GM12878 (cell line): Measurements from ENCODE around the gene CNRIP1. TPM values are rescaled to one million over a fixed set of nuclear protein-coding genes. Genes with fewer than 3 reads are reported as not detected.

ENCODE experiments used
- ATAC-seq: fragments of 200-7000 bp; cut with Tn5 transposase; 3 replicates; pipeline ENCODE4 v1.9.1; 2020; ENCODE audit warnings: mild to moderate bottlenecking, moderate library complexity
- BruUV-seq: library from RNA; stranded (reverse); fragments of 400-500 nt; replicated peaks from 2 replicates; lab custom pipeline; 2021; lab: Mats Ljungman, UMichigan
- CTCF ChIA-PET: fragments of 300-600 bp; sonication (Branson Sonifier 250); formaldehyde crosslinking; extraction: SDS; loops from one replicate; lab custom pipeline; 2021; ENCODE audit warnings: inconsistent platforms; lab: Yijun Ruan, JAX
- POLR2A ChIA-PET: fragments of 350-600 bp; formaldehyde crosslinking; extraction: SDS; loops from one replicate; lab custom pipeline; 2021; ENCODE audit warnings: inconsistent platforms; lab: Charles Lee
- RAD21 ChIA-PET: fragments of 300-600 bp; sonication (Branson Sonifier 250); formaldehyde crosslinking; loops from one replicate; lab custom pipeline; 2023; ENCODE audit warnings: antibody characterized with exemption; ENCODE audit not compliant: unreplicated experiment; lab: Charles Lee
- SMC1A ChIA-PET: fragments of 300-600 bp; sonication (Branson Sonifier 250); formaldehyde crosslinking; loops from one replicate; lab custom pipeline; 2023; ENCODE audit not compliant: unreplicated experiment, uncharacterized antibody; lab: Charles Lee
- DNase-seq: peaks from one replicate; pipeline ENCODE4 v3.0.0-alpha.2; 2011; ENCODE audit warnings: low read depth, low spot score
- FAIRE-seq: peaks from 3 replicates; lab custom pipeline; 2011; peaks lifted over from hg19 to GRCh38; lab: Jason Lieb, UNC
- H2AFZ ChIP-seq: 2 replicates; pipeline ENCODE4 v1.6.0; 2011; ENCODE audit warnings: low read depth, low read length, control low read depth; ENCODE audit not compliant: control insufficient read depth
- H3K27ac ChIP-seq: 2 replicates; pipeline ENCODE4 v1.5.1; 2011; ENCODE audit warnings: control low read depth; ENCODE audit not compliant: control insufficient read depth, insufficient read depth
- H3K27me3 ChIP-seq, 2 experiments: replicated peaks in 1 of 2; 2 replicates each; pipeline versions ENCODE4 v1.6.0 to v1.6.1; 2011; ENCODE audit warnings: low read length in 1 of 2; ENCODE audit not compliant: control insufficient read depth in 2 of 2, insufficient read depth in 2 of 2
- H3K36me3 ChIP-seq, 2 experiments: 2 replicates each; pipeline ENCODE4 v1.5.1; 2011; ENCODE audit warnings: low read length in 1 of 2; ENCODE audit not compliant: control insufficient read depth in 2 of 2, insufficient read depth in 2 of 2
- H3K4me1 ChIP-seq: 2 replicates; pipeline ENCODE4 v1.6.1; 2011; ENCODE audit warnings: mild to moderate bottlenecking, low read length, moderate library complexity, mixed read lengths; ENCODE audit not compliant: control insufficient read depth, insufficient read depth
- H3K4me2 ChIP-seq: 2 replicates; pipeline ENCODE4 v1.6.0; 2011; ENCODE audit warnings: control low read depth; ENCODE audit not compliant: control insufficient read depth, insufficient read depth
- H3K4me3 ChIP-seq: fragments of 200-600 bp; sonication (generic); 2 replicates; pipeline ENCODE4 v1.5.1; 2016
- H3K79me2 ChIP-seq: 2 replicates; pipeline ENCODE4 v1.6.0; 2011; ENCODE audit warnings: low read length; ENCODE audit not compliant: control insufficient read depth, insufficient read depth
- H3K9ac ChIP-seq: 2 replicates; pipeline ENCODE4 v1.8.0; 2011; ENCODE audit warnings: low read length, control low read depth, mixed read lengths; ENCODE audit not compliant: control insufficient read depth, insufficient read depth
- H3K9me3 ChIP-seq: replicated peaks from 3 replicates; pipeline ENCODE4 v1.5.1; 2011; ENCODE audit warnings: mild to moderate bottlenecking, low read length; ENCODE audit not compliant: control insufficient read depth, insufficient read depth
- H4K20me1 ChIP-seq: 2 replicates; pipeline ENCODE4 v1.6.0; 2011; ENCODE audit not compliant: control insufficient read depth, insufficient read depth
- CREB1 ChIP-seq: IDR thresholded peaks from 2 replicates; pipeline ENCODE4 v1.6.1; 2012; ENCODE audit warnings: low read depth, mild to moderate bottlenecking, inconsistent platforms
- HCFC1 ChIP-seq: fragments of 150-350 bp; IDR thresholded peaks from 2 replicates; pipeline ENCODE4 v1.6.1; 2014; ENCODE audit warnings: low read length
- MTA2 ChIP-seq: fragments of 450-650 bp; IDR thresholded peaks from 2 replicates; pipeline ENCODE4 v1.6.1; 2016; ENCODE audit warnings: low read depth, mild to moderate bottlenecking, moderate library complexity
- STAT1 ChIP-seq: fragments of 450-650 bp; conservative IDR thresholded peaks from 2 replicates; pipeline ENCODE4 v1.6.1; 2014; ENCODE audit warnings: antibody characterized with exemption, mild to moderate bottlenecking
- WGBS: methylation state at CpG from one replicate; pipeline ENCODE4 v1.1.6; 2016; ENCODE audit warnings: low lambda C conversion rate; ENCODE audit not compliant: insufficient replicate concordance, insufficient coverage; ENCODE audit errors: missing lambda C conversion rate; 5-methylcytosine and 5-hydroxymethylcytosine counted together
- in situ Hi-C: fragments of 300-500 bp; cut with MboI; formaldehyde crosslinking; loops from 9 replicates; pipeline ENCODE4 v1.14.3; 2018; ENCODE audit warnings: mixed read lengths
- intact Hi-C: fragments of 100-400 bp; cut with micrococcal nuclease; formaldehyde crosslinking; loops from one replicate; pipeline ENCODE4 v1.14.2; 2022; ENCODE audit not compliant: unreplicated experiment
- polyA plus RNA-seq, 11 experiments: library from polyadenylated mRNA; depleted of rRNA in 4 of 11; unstranded in 6 of 11; stranded (reverse) in 5 of 11; fragments of >200 nt; fragmentation: Nextera tagmentation in 4 of 11; fragmentation: Illumina TruSeq in 1 of 11; extraction: Ambion mirVana in 4 of 11; extraction: Trizol in 1 of 11; gene quantifications; 1 replicate in 1 of 11; 2 replicates in 10 of 11; pipeline versions ENCODE4 v1.2.1 to v1.2.3, GENCODE V29; 2011 to 2016; ENCODE audit warnings: inconsistent platforms in 2 of 11, missing spikeins in 2 of 11, low read depth in 1 of 11
- total RNA-seq, 4 experiments: library from RNA; depleted of rRNA in 3 of 4; stranded (reverse); fragments of >200 nt in 3 of 4; fragmentation: Illumina TruSeq in 1 of 4; extraction: Trizol in 1 of 4; gene quantifications; 2 replicates each; pipeline versions ENCODE4 v1.2.1 to v1.2.3, GENCODE V29; 2013 to 2021
- TF ChIP-seq, protein P1 (sequence below): IDR thresholded peaks from 2 replicates; pipeline ENCODE4 v1.6.1; 2011; ENCODE audit warnings: mild to moderate bottlenecking, low read depth, low read length, moderate library complexity; ENCODE audit not compliant: insufficient replicate concordance
- TF ChIP-seq, protein P2 (sequence below): fragments of 450-650 bp; formaldehyde crosslinking; IDR thresholded peaks from 2 replicates; pipeline ENCODE4 v1.4.0; 2020; ENCODE audit warnings: mild to moderate bottlenecking, moderate library complexity

CNRIP1 gene
- total and polyA plus RNA-seq, 10 of the 15 experiments (the other 5 are each of a cell fraction or from before 2014, with no cell fraction given) = not detected

DNA sequence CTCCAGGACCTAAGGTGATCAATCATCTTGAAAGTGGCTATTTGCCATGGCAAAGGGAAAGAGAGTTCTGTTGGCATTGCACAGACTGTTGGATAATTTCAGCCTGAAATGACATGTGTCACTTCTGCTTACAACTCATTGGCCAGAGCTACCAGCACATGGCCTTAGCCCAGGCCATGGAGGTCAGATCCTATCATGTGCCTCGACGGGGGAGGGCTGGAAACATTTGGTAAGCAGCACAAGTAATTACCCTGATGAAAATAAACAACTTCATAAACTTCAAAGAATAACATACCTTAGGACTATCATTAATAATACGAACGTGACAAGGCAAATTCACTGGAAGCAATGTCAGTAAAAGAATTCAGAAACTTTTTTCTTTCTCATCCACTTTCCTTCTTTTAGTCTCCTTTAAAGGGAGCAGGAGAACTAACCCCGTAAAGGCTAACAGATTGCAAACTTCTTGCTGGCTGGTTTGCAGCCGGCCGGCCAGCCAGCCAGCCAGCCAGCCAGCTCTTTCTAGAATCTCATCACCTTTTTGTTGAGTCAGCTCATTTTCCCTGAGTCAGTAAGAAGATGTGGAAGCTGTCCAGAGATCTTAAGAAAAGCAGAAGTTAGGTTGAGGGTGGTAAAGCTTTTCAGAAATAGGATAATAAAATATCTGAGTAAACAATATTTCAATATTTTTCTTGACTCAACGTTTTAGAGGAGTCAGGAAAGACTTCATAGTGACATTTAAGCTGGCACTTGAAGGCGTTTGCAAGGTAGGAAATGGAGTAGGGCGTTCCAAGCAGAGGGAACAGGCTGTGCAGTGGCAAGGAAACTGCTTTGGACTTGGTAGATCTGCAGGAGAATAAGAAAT is 31.9 kb downstream of the CNRIP1 start:
- ChIA-PET RAD21 (interaction anchor here (1.7 to 6.7 kb wide), 2 partner anchors 154 to 166 kb away, joined by 4 to 25 read pairs; no protein-coding TSS in a partner anchor), SMC1A (interaction anchor here (0.7 to 2.3 kb wide), 4 partner anchors 70 to 165 kb away, joined by 3 to 7 read pairs (median 6); no protein-coding TSS in a partner anchor), CTCF (interaction anchor here (0.7 to 10.0 kb wide), 8 partner anchors 60 to 176 kb away, joined by 3 to 103 read pairs (median 4); no protein-coding TSS in a partner anchor), POLR2A (no interaction called here)
- DNase-seq (no peak), ATAC-seq (no peak), FAIRE-seq (no peak)
- H3K4me1 ChIP-seq = no peaks in the 10 kb centered on the region
- in situ Hi-C loops = loop anchor here (5.0 kb wide), 1 partner anchor 166 kb away; no protein-coding TSS in a partner anchor
- no peaks in the 10 kb centered on the region for H4K20me1 ChIP-seq
- no peak overlapping the region for H3K27ac ChIP-seq
- H3K9me3 ChIP-seq = no peaks in the 10 kb centered on the region
- no peaks in the 10 kb centered on the region for H3K36me3 ChIP-seq
- WGBS = 57% methylated on average over 10 of the region's 10 CpGs
- TF ChIP-seq, protein P1, sequence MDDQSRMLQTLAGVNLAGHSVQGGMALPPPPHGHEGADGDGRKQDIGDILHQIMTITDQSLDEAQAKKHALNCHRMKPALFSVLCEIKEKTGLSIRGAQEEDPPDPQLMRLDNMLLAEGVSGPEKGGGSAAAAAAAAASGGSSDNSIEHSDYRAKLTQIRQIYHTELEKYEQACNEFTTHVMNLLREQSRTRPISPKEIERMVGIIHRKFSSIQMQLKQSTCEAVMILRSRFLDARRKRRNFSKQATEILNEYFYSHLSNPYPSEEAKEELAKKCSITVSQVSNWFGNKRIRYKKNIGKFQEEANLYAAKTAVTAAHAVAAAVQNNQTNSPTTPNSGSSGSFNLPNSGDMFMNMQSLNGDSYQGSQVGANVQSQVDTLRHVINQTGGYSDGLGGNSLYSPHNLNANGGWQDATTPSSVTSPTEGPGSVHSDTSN = no peak
- no peak for TF ChIP-seq MTA2
- no peak for TF ChIP-seq HCFC1
- no peak for TF ChIP-seq STAT1
- TF ChIP-seq, protein P2, sequence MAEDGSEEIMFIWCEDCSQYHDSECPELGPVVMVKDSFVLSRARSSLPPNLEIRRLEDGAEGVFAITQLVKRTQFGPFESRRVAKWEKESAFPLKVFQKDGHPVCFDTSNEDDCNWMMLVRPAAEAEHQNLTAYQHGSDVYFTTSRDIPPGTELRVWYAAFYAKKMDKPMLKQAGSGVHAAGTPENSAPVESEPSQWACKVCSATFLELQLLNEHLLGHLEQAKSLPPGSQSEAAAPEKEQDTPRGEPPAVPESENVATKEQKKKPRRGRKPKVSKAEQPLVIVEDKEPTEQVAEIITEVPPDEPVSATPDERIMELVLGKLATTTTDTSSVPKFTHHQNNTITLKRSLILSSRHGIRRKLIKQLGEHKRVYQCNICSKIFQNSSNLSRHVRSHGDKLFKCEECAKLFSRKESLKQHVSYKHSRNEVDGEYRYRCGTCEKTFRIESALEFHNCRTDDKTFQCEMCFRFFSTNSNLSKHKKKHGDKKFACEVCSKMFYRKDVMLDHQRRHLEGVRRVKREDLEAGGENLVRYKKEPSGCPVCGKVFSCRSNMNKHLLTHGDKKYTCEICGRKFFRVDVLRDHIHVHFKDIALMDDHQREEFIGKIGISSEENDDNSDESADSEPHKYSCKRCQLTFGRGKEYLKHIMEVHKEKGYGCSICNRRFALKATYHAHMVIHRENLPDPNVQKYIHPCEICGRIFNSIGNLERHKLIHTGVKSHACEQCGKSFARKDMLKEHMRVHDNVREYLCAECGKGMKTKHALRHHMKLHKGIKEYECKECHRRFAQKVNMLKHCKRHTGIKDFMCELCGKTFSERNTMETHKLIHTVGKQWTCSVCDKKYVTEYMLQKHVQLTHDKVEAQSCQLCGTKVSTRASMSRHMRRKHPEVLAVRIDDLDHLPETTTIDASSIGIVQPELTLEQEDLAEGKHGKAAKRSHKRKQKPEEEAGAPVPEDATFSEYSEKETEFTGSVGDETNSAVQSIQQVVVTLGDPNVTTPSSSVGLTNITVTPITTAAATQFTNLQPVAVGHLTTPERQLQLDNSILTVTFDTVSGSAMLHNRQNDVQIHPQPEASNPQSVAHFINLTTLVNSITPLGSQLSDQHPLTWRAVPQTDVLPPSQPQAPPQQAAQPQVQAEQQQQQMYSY = no peak
- no peak for TF ChIP-seq CREB1
- no peak overlapping the region for H3K4me2 ChIP-seq
- H3K9ac ChIP-seq = no peak overlapping the region
- intact Hi-C loops = loop anchor here (10.0 kb wide), 1 partner anchor 233 kb away; no protein-coding TSS in a partner anchor
- H3K4me3 ChIP-seq = no peak overlapping the region
- no peaks in the 10 kb centered on the region for H3K79me2 ChIP-seq
- H2AFZ ChIP-seq = no peak overlapping the region
- BruUV-seq = no TSS peak
- no peaks in the 10 kb centered on the region for H3K27me3 ChIP-seq
